ENCODE data around the gene SULT1A1. TPM values are rescaled to one million over a fixed set of nuclear protein-coding genes. Genes with fewer than 3 reads are reported as not detected.
A peak's percentile ranks its signal among the peaks of the same experiment; 100 is the strongest.
"Not testable (repeated sequence)": the region's sequence is repeated elsewhere in the genome, so short reads cannot be mapped to it uniquely, and the experiment has no call there.

Gene SULT1A1
- total RNA-seq, 1 donor from 2014 or later, result 1.7 TPM

GRCh38 chr16:28610595-28611191, 849 bp upstream of the SULT1A1 start:
- peak overlapping the region; percentile 51 for H3K27ac Mint-ChIP-seq (ENCODE audit: unreplicated experiment)
- no peaks in the 10 kb centered on the region for H3K4me1 Mint-ChIP-seq
- no peak for DNase-seq (ENCODE audit: low read depth, low spot score)

GRCh38 chr16:28608867-28609596, 812 bp downstream of the SULT1A1 start:
- H3K27ac Mint-ChIP-seq (ENCODE audit: unreplicated experiment); DNase-seq (ENCODE audit: low read depth, low spot score); H3K27me3 Mint-ChIP-seq (ENCODE audit: low read depth); H3K9me3 Mint-ChIP-seq; H3K4me1 Mint-ChIP-seq; H3K4me3 Mint-ChIP-seq; H3K36me3 Mint-ChIP-seq (ENCODE audit: low read depth): not testable (repeated sequence)

More at GRCh38 chr16:28610595-28611191, 849 bp upstream of the SULT1A1 start:
- TF ChIP-seq CTCF (conservative IDR thresholded peaks at IDR 0.05), result no peak
- H3K27me3 Mint-ChIP-seq (ENCODE audit: low read depth), result no peaks in the 10 kb centered on the region
- H3K36me3 Mint-ChIP-seq (ENCODE audit: low read depth), result no peaks in the 10 kb centered on the region
- H3K9me3 Mint-ChIP-seq, result no peaks in the 10 kb centered on the region
- H3K4me3 Mint-ChIP-seq, result no peak overlapping the region

GRCh38 chr16:28608496-28608808, 1.4 kb downstream of the SULT1A1 start:
- not testable (repeated sequence) for H3K9me3 Mint-ChIP-seq; H3K27ac Mint-ChIP-seq (ENCODE audit: unreplicated experiment); H3K36me3 Mint-ChIP-seq (ENCODE audit: low read depth); H3K27me3 Mint-ChIP-seq (ENCODE audit: low read depth); H3K4me3 Mint-ChIP-seq; H3K4me1 Mint-ChIP-seq; DNase-seq (ENCODE audit: low read depth, low spot score)

GRCh38 chr16:28607681-28608495, 2.0 kb downstream of the SULT1A1 start:
- H3K4me3 Mint-ChIP-seq; H3K27ac Mint-ChIP-seq (ENCODE audit: unreplicated experiment); H3K9me3 Mint-ChIP-seq; H3K36me3 Mint-ChIP-seq (ENCODE audit: low read depth); DNase-seq (ENCODE audit: low read depth, low spot score); H3K4me1 Mint-ChIP-seq; H3K27me3 Mint-ChIP-seq (ENCODE audit: low read depth): not testable (repeated sequence)

GRCh38 chr16:28607116-28607623, 2.7 kb downstream of the SULT1A1 start:
- Mint-ChIP-seq H3K36me3 (ENCODE audit: low read depth) (no peaks in the 10 kb centered on the region), H3K9me3 (no peaks in the 10 kb centered on the region), H3K27ac (ENCODE audit: unreplicated experiment) (no peak overlapping the region), H3K27me3 (ENCODE audit: low read depth) (no peaks in the 10 kb centered on the region), H3K4me3 (no peak overlapping the region), H3K4me1 (no peaks in the 10 kb centered on the region)
- no peak for TF ChIP-seq CTCF (conservative IDR thresholded peaks at IDR 0.05)
- DNase-seq (ENCODE audit: low read depth, low spot score), result no peak

- Mint-ChIP-seq H3K27me3 (ENCODE audit: low read depth) (no peaks in the 10 kb centered on the region), H3K4me3 (no peak overlapping the region), H3K4me1 (no peaks in the 10 kb centered on the region), H3K36me3 (ENCODE audit: low read depth) (no peaks in the 10 kb centered on the region), H3K9me3 (no peaks in the 10 kb centered on the region), H3K27ac (ENCODE audit: unreplicated experiment) (peak overlapping the region; percentile 43)
- no peak for TF ChIP-seq CTCF (conservative IDR thresholded peaks at IDR 0.05)
- DNase-seq (ENCODE audit: low read depth, low spot score), result no peak
Measured at GRCh38 chr16:28606291-28607115, 3.3 kb downstream of the SULT1A1 start.
